ENCODE data around the gene CES4A.
A peak's percentile ranks its signal among the peaks of the same experiment; 100 is the strongest.
"Not testable (repeated sequence)": the region's sequence is repeated elsewhere in the genome, so short reads cannot be mapped to it uniquely, and the experiment has no call there.

CES4A gene

DNA sequence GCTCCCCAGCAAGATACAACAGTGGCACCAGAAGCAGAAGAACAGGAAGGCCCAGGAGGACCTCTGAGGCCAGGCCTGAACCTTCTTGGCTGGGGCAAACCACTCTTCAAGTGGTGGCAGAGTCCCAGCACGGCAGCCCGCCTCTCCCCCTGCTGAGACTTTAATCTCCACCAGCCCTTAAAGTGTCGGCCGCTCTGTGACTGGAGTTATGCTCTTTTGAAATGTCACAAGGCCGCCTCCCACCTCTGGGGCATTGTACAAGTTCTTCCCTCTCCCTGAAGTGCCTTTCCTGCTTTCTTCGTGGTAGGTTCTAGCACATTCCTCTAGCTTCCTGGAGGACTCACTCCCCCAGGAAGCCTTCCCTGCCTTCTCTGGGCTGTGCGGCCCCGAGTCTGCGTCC is 15.4 kb upstream of the CES4A start:
- TF ChIP-seq, protein P1, sequence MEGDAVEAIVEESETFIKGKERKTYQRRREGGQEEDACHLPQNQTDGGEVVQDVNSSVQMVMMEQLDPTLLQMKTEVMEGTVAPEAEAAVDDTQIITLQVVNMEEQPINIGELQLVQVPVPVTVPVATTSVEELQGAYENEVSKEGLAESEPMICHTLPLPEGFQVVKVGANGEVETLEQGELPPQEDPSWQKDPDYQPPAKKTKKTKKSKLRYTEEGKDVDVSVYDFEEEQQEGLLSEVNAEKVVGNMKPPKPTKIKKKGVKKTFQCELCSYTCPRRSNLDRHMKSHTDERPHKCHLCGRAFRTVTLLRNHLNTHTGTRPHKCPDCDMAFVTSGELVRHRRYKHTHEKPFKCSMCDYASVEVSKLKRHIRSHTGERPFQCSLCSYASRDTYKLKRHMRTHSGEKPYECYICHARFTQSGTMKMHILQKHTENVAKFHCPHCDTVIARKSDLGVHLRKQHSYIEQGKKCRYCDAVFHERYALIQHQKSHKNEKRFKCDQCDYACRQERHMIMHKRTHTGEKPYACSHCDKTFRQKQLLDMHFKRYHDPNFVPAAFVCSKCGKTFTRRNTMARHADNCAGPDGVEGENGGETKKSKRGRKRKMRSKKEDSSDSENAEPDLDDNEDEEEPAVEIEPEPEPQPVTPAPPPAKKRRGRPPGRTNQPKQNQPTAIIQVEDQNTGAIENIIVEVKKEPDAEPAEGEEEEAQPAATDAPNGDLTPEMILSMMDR (IDR thresholded peaks at IDR 0.05; ENCODE audit: low read depth, low read length): no peak
- no peak for DNase-seq (ENCODE audit: extremely low read depth, low read depth)

DNA sequence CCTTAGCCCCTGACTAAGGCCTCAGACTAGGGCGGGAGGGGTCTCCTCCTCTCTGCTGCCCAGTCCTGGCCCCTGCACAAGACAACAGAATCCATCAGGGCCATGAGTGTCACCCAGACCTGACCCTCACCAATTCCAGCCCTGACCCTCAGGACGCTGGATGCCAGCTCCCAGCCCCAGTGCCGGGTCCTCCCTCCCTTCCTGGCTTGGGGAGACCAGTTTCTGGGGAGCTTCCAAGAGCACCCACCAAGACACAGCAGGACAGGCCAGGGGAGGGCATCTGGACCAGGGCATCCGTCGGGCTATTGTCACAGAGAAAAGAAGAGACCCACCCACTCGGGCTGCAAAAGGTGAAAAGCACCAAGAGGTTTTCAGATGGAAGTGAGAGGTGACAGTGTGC is 14.7 kb upstream of the CES4A start:
- DNase-seq (ENCODE audit: extremely low read depth, low read depth): no peak
- TF ChIP-seq, protein P1 (IDR thresholded peaks at IDR 0.05; ENCODE audit: low read depth, low read length): no peak

DNA sequence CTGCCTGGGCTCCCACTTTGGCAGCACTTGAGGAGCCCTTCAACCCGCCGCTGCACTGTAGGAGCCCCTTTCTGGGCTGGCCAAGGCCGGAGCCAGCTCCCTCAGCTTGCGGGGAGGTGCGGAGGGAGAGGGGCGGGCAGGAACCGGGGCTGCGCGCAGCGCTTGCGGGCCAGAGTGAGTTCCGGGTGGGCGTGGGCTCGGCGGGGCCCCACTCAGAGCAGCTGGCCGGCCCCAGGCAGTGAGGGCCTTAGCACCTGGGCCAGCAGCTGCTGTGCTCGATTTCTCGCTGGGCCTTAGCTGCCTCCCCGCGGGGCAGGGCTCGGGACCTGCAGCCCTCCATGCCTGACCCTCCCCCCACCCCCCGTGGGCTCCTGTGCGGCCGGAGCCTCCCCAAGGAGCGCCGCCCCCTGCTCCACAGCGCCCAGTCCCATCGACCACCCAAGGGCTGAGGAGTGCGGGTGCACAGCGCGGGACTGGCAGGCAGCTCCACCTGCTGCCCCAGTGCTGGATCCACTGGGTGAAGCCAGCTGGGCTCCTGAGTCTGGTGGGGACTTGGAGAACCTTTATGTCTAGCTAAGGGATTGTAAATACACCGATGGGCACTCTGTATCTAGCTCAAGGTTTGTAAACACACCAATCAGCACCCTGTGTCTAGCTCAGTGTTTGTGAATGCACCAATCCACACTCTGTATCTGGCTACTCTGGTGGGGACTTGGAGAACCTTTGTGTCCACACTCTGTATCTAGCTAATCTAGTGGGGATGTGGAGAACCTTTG is 14.0 kb upstream of the CES4A start:
- not testable (repeated sequence) for DNase-seq (ENCODE audit: extremely low read depth, low read depth)

DNA sequence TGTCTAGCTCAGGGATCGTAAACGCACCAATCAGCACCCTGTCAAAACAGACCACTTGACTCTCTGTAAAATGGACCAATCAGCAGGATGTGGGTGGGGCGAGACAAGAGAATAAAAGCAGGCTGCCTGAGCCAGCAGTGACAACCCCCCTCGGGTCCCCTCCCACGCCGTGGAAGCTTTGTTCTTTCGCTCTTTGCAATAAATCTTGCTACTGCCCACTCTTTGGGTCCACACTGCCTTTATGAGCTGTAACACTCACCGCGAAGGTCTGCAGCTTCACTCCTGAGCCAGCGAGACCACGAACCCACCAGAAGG is 13.5 kb upstream of the CES4A start:
- not testable (repeated sequence) for DNase-seq (ENCODE audit: extremely low read depth, low read depth)

DNA sequence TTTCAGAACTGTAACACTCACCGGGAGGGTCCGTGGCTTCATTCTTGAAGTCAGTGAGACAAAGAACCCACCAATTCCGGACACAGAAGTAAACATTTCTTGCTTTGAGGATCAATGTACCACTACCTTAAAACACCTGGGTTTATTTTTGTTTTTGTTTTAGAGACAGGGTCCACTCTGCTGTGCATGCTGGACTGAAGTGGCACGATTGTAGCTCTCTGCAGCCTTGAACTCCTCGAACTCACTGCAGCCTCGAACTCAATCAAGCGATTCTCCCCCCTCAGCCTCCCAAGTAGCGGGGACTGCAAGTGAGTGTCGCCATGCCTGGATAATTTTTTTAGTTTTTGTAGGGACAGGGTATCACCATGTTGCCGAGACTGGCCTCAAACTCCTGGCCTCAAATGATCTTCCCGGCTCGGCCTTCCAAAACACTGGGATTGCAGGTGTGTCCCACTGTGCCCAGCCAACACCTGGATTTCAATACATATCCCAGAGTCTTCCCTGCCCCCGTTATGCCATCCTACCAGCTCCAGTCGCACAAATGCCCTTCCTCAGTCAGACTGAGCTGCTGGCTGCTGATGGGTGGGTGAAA is 13.0 kb upstream of the CES4A start:
- TF ChIP-seq, protein P1 (IDR thresholded peaks at IDR 0.05; ENCODE audit: low read depth, low read length): no peak
- no peak for DNase-seq (ENCODE audit: extremely low read depth, low read depth)

- TF ChIP-seq, protein P1 (IDR thresholded peaks at IDR 0.05; ENCODE audit: low read depth, low read length): no peak
- DNase-seq (ENCODE audit: extremely low read depth, low read depth): no peak
These were observed 11.6 kb upstream of the CES4A start for GRCh38 chr16:66976746-66977145.

- peak; percentile 56 for DNase-seq (ENCODE audit: extremely low read depth, low read depth)
- TF ChIP-seq, protein P1 (IDR thresholded peaks at IDR 0.05; ENCODE audit: low read depth, low read length): peak; percentile 88
These were observed 10.9 kb upstream of the CES4A start for GRCh38 chr16:66977341-66978113.

- TF ChIP-seq, protein P1 (IDR thresholded peaks at IDR 0.05; ENCODE audit: low read depth, low read length): no peak
- no peak for DNase-seq (ENCODE audit: extremely low read depth, low read depth)
These were observed 9.2 kb upstream of the CES4A start for GRCh38 chr16:66979011-66979717.

Measured in AG09319 (cell line).